Osteocyte (in vitro differentiated cells): ENCODE measurements around the gene SLIT1. TPM values are rescaled to one million over a fixed set of nuclear protein-coding genes. Genes with fewer than 3 reads are reported as not detected.

Experiments
- DNase-seq: peaks from one replicate; pipeline ENCODE4 v3.0.0; 2021; ENCODE audit warnings: mixed read lengths; ENCODE audit not compliant: unreplicated experiment; ENCODE audit errors: extremely low spot score
- H3K27ac Mint-ChIP-seq: one replicate; pipeline ENCODE4 v1.8.0; 2021; ENCODE audit warnings: mild to moderate bottlenecking, mixed read lengths; ENCODE audit not compliant: unreplicated experiment
- H3K27me3 Mint-ChIP-seq: one replicate; pipeline ENCODE4 v1.8.0; 2021; ENCODE audit warnings: mixed read lengths; ENCODE audit not compliant: unreplicated experiment
- H3K36me3 Mint-ChIP-seq: one replicate; pipeline ENCODE4 v1.8.0; 2021; ENCODE audit warnings: mixed read lengths; ENCODE audit not compliant: unreplicated experiment
- H3K4me1 Mint-ChIP-seq: one replicate; pipeline ENCODE4 v1.8.0; 2021; ENCODE audit warnings: mixed read lengths; ENCODE audit not compliant: unreplicated experiment
- H3K4me3 Mint-ChIP-seq: one replicate; pipeline ENCODE4 v1.8.0; 2021; ENCODE audit warnings: mild to moderate bottlenecking, moderate library complexity, mixed read lengths; ENCODE audit not compliant: unreplicated experiment
- H3K9me3 Mint-ChIP-seq: one replicate; pipeline ENCODE4 v1.8.0; 2021; ENCODE audit warnings: mixed read lengths; ENCODE audit not compliant: unreplicated experiment
- CTCF ChIP-seq: fragments of 200-600 bp; sonication (generic); IDR thresholded peaks from 2 replicates; pipeline ENCODE4 v1.5.0; 2021; ENCODE audit warnings: antibody characterized with exemption, mild to moderate bottlenecking, moderate library complexity
- total RNA-seq: library from RNA; stranded (reverse); gene quantifications from 2 replicates; pipeline ENCODE4 v1.2.1, GENCODE V29; 2021

SLIT1 gene
- total RNA-seq, 1 donor from 2014 or later = not detected

DNA sequence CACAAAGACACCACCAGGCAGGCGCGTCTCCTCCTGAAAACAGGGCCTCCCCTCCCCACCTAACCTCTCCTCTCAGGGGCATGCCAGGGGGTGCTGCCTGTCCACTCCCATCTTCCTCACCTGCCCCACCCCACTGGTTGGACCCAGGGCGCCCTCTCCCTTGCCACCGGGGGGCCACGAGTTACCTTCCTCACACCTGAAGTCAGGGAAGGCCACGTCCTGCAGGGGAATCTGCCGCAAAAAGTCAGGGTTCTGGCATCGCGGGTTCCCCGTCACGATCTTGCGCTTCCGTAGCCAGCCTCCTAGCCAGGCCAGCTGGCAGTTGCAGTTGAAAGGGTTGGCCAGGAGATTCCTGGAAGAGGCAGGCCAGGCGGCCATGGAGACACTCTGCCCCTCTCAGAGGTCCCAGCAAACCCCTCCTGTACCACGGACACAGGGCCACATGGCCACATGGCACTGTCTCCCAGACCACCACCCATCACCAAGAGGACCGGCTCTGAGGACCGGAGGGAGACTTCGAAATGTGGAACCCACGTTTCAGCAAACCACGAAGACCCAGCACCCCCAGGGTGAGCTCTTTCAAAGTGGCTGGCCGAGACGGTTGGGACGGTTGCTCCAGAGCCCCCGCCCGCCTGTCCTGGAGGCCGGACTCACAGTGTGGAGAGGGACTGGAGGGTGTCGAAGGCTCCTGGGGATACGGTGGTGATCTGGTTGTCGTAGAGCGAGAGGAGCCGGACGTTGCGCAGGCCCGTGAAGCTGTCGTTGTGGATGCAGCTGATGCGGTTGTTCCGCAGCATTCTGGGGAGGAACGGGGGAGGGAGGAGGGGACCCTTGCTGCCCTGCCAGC is 142.8 kb downstream of the SLIT1 start:
- DNase-seq = no peak
- peaks cover 7% of the 10 kb centered on the region for H3K27me3 Mint-ChIP-seq
- no peaks in the 10 kb centered on the region for H3K36me3 Mint-ChIP-seq
- no peak for TF ChIP-seq CTCF
- H3K4me1 Mint-ChIP-seq = peaks cover 4% of the 10 kb centered on the region
- H3K27ac Mint-ChIP-seq = no peak overlapping the region
- H3K9me3 Mint-ChIP-seq = no peaks in the 10 kb centered on the region
- no peak overlapping the region for H3K4me3 Mint-ChIP-seq

DNA sequence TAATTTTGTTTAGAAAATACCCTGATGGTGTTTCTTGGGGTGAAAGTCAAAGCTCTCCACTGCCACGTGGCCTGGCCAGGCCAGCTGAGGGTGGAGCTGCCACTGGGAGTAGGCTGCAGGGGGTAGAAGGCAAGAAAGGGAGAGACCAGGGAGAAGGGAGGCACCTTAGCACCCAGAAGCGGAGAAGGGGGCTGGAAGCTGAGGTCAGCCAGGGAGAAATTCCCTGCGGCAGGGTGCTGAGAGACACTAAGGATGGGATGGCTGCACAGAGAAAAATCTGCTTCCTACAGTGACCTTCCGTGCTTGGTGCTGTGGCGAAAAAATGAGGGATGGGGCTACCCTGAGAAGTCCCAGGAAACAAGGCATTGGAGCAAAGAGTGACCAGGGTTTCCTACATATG is 143.7 kb downstream of the SLIT1 start:
- no peak for TF ChIP-seq CTCF
- no peak overlapping the region for H3K27ac Mint-ChIP-seq
- H3K4me3 Mint-ChIP-seq = no peak overlapping the region
- peaks cover 9% of the 10 kb centered on the region for H3K4me1 Mint-ChIP-seq
- H3K36me3 Mint-ChIP-seq = no peaks in the 10 kb centered on the region
- no peak for DNase-seq
- no peaks in the 10 kb centered on the region for H3K9me3 Mint-ChIP-seq
- H3K27me3 Mint-ChIP-seq = peaks cover 7% of the 10 kb centered on the region

- H3K4me3 Mint-ChIP-seq = no peak overlapping the region
- peaks cover 17% of the 10 kb centered on the region for H3K27me3 Mint-ChIP-seq
- DNase-seq = no peak
- no peak for TF ChIP-seq CTCF
- H3K27ac Mint-ChIP-seq = no peak overlapping the region
- peaks cover 9% of the 10 kb centered on the region for H3K4me1 Mint-ChIP-seq
- H3K9me3 Mint-ChIP-seq = no peaks in the 10 kb centered on the region
- no peaks in the 10 kb centered on the region for H3K36me3 Mint-ChIP-seq
Measured at GRCh38 chr10:97040706-97041105, 145.1 kb downstream of the SLIT1 start.

GRCh38 chr10:97040248-97040584 is 145.5 kb downstream of the SLIT1 start:
- Mint-ChIP-seq H3K4me1 (peaks cover 9% of the 10 kb centered on the region), H3K27ac (no peak overlapping the region), H3K36me3 (no peaks in the 10 kb centered on the region), H3K4me3 (no peak overlapping the region), H3K9me3 (no peaks in the 10 kb centered on the region), H3K27me3 (peaks cover 22% of the 10 kb centered on the region)
- no peak for DNase-seq
- TF ChIP-seq CTCF = no peak

DNA sequence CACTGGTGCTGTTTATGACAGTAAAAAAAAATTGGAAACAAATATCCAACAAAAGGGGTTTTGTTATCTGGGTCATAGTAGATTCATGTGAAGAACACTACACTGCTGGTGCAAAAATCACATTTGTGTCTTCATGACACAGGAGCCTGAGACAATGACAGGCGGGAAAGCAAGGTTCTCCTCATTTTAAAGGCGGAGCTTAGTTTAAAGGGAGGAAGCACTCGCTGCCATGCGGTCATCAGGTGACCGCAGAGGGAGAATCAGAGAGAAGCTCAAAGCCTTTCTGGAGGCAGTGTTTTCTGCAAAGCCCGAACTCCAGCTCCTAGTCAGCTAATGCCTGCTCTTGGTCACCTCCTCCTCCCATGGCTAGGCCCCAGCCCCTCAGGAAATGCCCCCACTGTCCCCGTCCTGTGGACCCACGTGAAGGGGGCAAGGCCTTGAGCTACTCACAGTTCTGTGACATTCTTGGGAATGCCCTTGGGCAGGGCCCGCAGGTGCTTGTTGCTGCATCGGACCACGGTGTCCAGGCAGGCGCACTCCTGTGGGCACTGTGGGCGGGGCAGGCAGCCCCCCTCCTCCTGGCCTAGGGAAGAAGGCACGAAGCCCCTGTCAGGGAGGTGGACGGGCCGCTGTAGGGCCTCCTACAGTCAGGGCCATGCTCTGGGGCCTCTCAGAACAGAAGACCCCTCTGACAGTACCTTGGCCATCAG is 146.1 kb downstream of the SLIT1 start:
- no peak for DNase-seq
- no peak overlapping the region for H3K4me3 Mint-ChIP-seq
- H3K36me3 Mint-ChIP-seq = no peaks in the 10 kb centered on the region
- TF ChIP-seq CTCF = no peak
- H3K27me3 Mint-ChIP-seq = peaks cover 24% of the 10 kb centered on the region
- H3K27ac Mint-ChIP-seq = no peak overlapping the region
- peaks cover 10% of the 10 kb centered on the region for H3K4me1 Mint-ChIP-seq
- H3K9me3 Mint-ChIP-seq = no peaks in the 10 kb centered on the region
